Activated CD4-positive, alpha-beta memory T cell treated with anti-CD3 and anti-CD28 coated beads for 36 hours (primary cell): ENCODE results near the gene TXNDC2. TPM values are rescaled to one million over a fixed set of nuclear protein-coding genes. Genes with fewer than 3 reads are reported as not detected.
"Not testable (repeated sequence)": the region's sequence is repeated elsewhere in the genome, so short reads cannot be mapped to it uniquely, and the experiment has no call there.

Experiments
- CTCF ChIA-PET: fragments of 350-600 bp; sonication (Branson Sonifier 250); formaldehyde crosslinking; loops from one replicate; lab custom pipeline; 2021; ENCODE audit warnings: antibody characterized with exemption, inconsistent platforms; lab: Charles Lee
- POLR2A ChIA-PET: fragments of 350-600 bp; sonication (Branson Sonifier 250); formaldehyde crosslinking; loops from one replicate; lab custom pipeline; 2021; ENCODE audit warnings: antibody characterized with exemption; lab: Charles Lee
- DNase-seq: peaks from one replicate; pipeline ENCODE4 v3.0.0-alpha.2; 2020
- H3K27ac Mint-ChIP-seq: one replicate; pipeline ENCODE4 v1.8.0; 2021; ENCODE audit warnings: mixed read lengths
- H3K27me3 Mint-ChIP-seq: one replicate; pipeline ENCODE4 v1.8.0; 2021; ENCODE audit warnings: mixed read lengths
- H3K36me3 Mint-ChIP-seq: one replicate; pipeline ENCODE4 v1.8.0; 2021; ENCODE audit warnings: mixed read lengths
- H3K4me1 Mint-ChIP-seq: one replicate; pipeline ENCODE4 v1.8.0; 2021; ENCODE audit warnings: low read depth, mixed read lengths
- H3K4me3 Mint-ChIP-seq: one replicate; pipeline ENCODE4 v1.8.0; 2021; ENCODE audit warnings: mild to moderate bottlenecking, mixed read lengths
- H3K9me3 Mint-ChIP-seq: one replicate; pipeline ENCODE4 v1.8.0; 2021; ENCODE audit warnings: mixed read lengths
- intact Hi-C: fragments of 100-400 bp; cut with micrococcal nuclease; formaldehyde crosslinking; loops from one replicate; pipeline ENCODE4 v1.15.1; 2023
- total RNA-seq, 2 experiments: library from RNA; stranded (reverse); gene quantifications; one replicate each; pipeline ENCODE4 v1.2.3, GENCODE V29; 2021

The TXNDC2 gene
- total RNA-seq, 2 experiments from 2014 or later: not detected

- intact Hi-C loops: loop anchor here (2.0 to 5.0 kb wide), 2 partner anchors 36 to 174 kb away; no protein-coding TSS in a partner anchor
- peaks cover 19% of the 10 kb centered on the region for H3K27me3 Mint-ChIP-seq
- CTCF ChIA-PET: no interaction called here
- H3K27ac Mint-ChIP-seq: no peak overlapping the region
- H3K4me3 Mint-ChIP-seq: no peak overlapping the region
- POLR2A ChIA-PET: interaction anchor here (0.8 to 1.2 kb wide), 4 partner anchors 14 to 39 kb away, joined by 3 to 6 read pairs (median 5); partner anchors contain the start of gene VAPA
- H3K36me3 Mint-ChIP-seq: no peaks in the 10 kb centered on the region
- H3K4me1 Mint-ChIP-seq: peaks cover 14% of the 10 kb centered on the region
- H3K9me3 Mint-ChIP-seq: no peaks in the 10 kb centered on the region
- no peak for DNase-seq
These were observed 9.4 kb upstream of the TXNDC2 start for GRCh38 chr18:9876212-9876866.

- Mint-ChIP-seq H3K36me3 (no peaks in the 10 kb centered on the region), H3K27ac (peak overlapping the region; percentile 20), H3K9me3 (no peaks in the 10 kb centered on the region), H3K27me3 (peaks cover 16% of the 10 kb centered on the region), H3K4me1 (peaks cover 14% of the 10 kb centered on the region), H3K4me3 (no peak overlapping the region)
- intact Hi-C loops: loop anchor here (1.0 to 5.0 kb wide), 4 partner anchors 15 to 175 kb away; no protein-coding TSS in a partner anchor
- DNase-seq: peak; percentile 52
- POLR2A ChIA-PET: interaction anchor here (0.8 to 1.2 kb wide), 4 partner anchors 15 to 38 kb away, joined by 3 to 6 read pairs (median 5); partner anchors contain the start of gene VAPA
- CTCF ChIA-PET: no interaction called here
These were observed 8.7 kb upstream of the TXNDC2 start for GRCh38 chr18:9876867-9877654.

- Mint-ChIP-seq H3K9me3 (no peaks in the 10 kb centered on the region), H3K4me1 (peaks cover 14% of the 10 kb centered on the region), H3K4me3 (no peak overlapping the region), H3K36me3 (no peaks in the 10 kb centered on the region), H3K27ac (no peak overlapping the region), H3K27me3 (peaks cover 16% of the 10 kb centered on the region)
- DNase-seq: no peak
- ChIA-PET POLR2A (interaction anchor here (1.2 kb wide), 2 partner anchors 16 to 36 kb away, joined by 4 to 6 read pairs; partner anchors contain the start of gene VAPA), CTCF (no interaction called here)
- intact Hi-C loops: loop anchor here (1.0 to 5.0 kb wide), 4 partner anchors 15 to 175 kb away; no protein-coding TSS in a partner anchor
These were observed 8.1 kb upstream of the TXNDC2 start for GRCh38 chr18:9877655-9878014.

- peaks cover 14% of the 10 kb centered on the region for H3K4me1 Mint-ChIP-seq
- H3K4me3 Mint-ChIP-seq: no peak overlapping the region
- H3K27ac Mint-ChIP-seq: no peak overlapping the region
- H3K27me3 Mint-ChIP-seq: peaks cover 16% of the 10 kb centered on the region
- no peak for DNase-seq
- intact Hi-C loops: loop anchor here (5.0 kb wide), 1 partner anchor 176 kb away; no protein-coding TSS in a partner anchor
- no peaks in the 10 kb centered on the region for H3K36me3 Mint-ChIP-seq
- POLR2A ChIA-PET: no interaction called here
- CTCF ChIA-PET: no interaction called here
- no peaks in the 10 kb centered on the region for H3K9me3 Mint-ChIP-seq
These were observed 7.7 kb upstream of the TXNDC2 start for GRCh38 chr18:9878095-9878494.

- Mint-ChIP-seq H3K9me3 (no peaks in the 10 kb centered on the region), H3K27me3 (peaks cover 13% of the 10 kb centered on the region), H3K4me3 (no peak overlapping the region), H3K4me1 (peaks cover 14% of the 10 kb centered on the region), H3K27ac (no peak overlapping the region), H3K36me3 (no peaks in the 10 kb centered on the region)
- intact Hi-C loops: loop anchor here (5.0 kb wide), 1 partner anchor 177 kb away; no protein-coding TSS in a partner anchor
- no peak for DNase-seq
- POLR2A ChIA-PET: no interaction called here
- CTCF ChIA-PET: no interaction called here
These were observed 7.0 kb upstream of the TXNDC2 start for GRCh38 chr18:9878783-9879242.

GRCh38 chr18:9884090-9884489 lies 1.7 kb upstream of the TXNDC2 start:
- Mint-ChIP-seq H3K4me3 (no peak overlapping the region), H3K9me3 (no peaks in the 10 kb centered on the region), H3K27ac (no peak overlapping the region), H3K27me3 (no peaks in the 10 kb centered on the region), H3K4me1 (no peaks in the 10 kb centered on the region), H3K36me3 (no peaks in the 10 kb centered on the region)
- CTCF ChIA-PET: no interaction called here
- no peak for DNase-seq
- POLR2A ChIA-PET: no interaction called here
- intact Hi-C loops: no loop called here

GRCh38 chr18:9884532-9885140 lies 1.1 kb upstream of the TXNDC2 start:
- no peaks in the 10 kb centered on the region for H3K27me3 Mint-ChIP-seq
- H3K4me1 Mint-ChIP-seq: no peaks in the 10 kb centered on the region
- intact Hi-C loops: no loop called here
- H3K4me3 Mint-ChIP-seq: no peak overlapping the region
- ChIA-PET POLR2A (no interaction called here), CTCF (no interaction called here)
- H3K27ac Mint-ChIP-seq: no peak overlapping the region
- DNase-seq: no peak
- no peaks in the 10 kb centered on the region for H3K36me3 Mint-ChIP-seq
- H3K9me3 Mint-ChIP-seq: no peaks in the 10 kb centered on the region

GRCh38 chr18:9886005-9886348 lies 204 bp downstream of the TXNDC2 start:
- POLR2A ChIA-PET: interaction anchor here (0.7 kb wide), 1 partner anchor 29 kb away, joined by 3 read pairs; no protein-coding TSS in a partner anchor
- CTCF ChIA-PET: no interaction called here

GRCh38 chr18:9887992-9888391 lies 2.2 kb downstream of the TXNDC2 start:
- Mint-ChIP-seq H3K4me1 (no peaks in the 10 kb centered on the region), H3K9me3 (no peaks in the 10 kb centered on the region), H3K27ac (no peak overlapping the region), H3K36me3 (no peaks in the 10 kb centered on the region), H3K4me3 (no peak overlapping the region), H3K27me3 (no peaks in the 10 kb centered on the region)
- intact Hi-C loops: no loop called here
- ChIA-PET POLR2A (no interaction called here), CTCF (no interaction called here)
- no peak for DNase-seq

More at GRCh38 chr18:9886005-9886348, 204 bp downstream of the TXNDC2 start:
- Mint-ChIP-seq H3K4me1 (no peaks in the 10 kb centered on the region), H3K27ac (no peak overlapping the region), H3K27me3 (no peaks in the 10 kb centered on the region), H3K36me3 (no peaks in the 10 kb centered on the region), H3K4me3 (no peak overlapping the region), H3K9me3 (no peaks in the 10 kb centered on the region)
- DNase-seq: no peak
- intact Hi-C loops: no loop called here

GRCh38 chr18:9890196-9890595 lies 4.4 kb downstream of the TXNDC2 start:
- no peaks in the 10 kb centered on the region for H3K9me3 Mint-ChIP-seq
- intact Hi-C loops: no loop called here
- H3K4me3 Mint-ChIP-seq: no peak overlapping the region
- DNase-seq: no peak
- no peaks in the 10 kb centered on the region for H3K27me3 Mint-ChIP-seq
- no peaks in the 10 kb centered on the region for H3K4me1 Mint-ChIP-seq
- CTCF ChIA-PET: no interaction called here
- no peak overlapping the region for H3K27ac Mint-ChIP-seq
- H3K36me3 Mint-ChIP-seq: no peaks in the 10 kb centered on the region
- POLR2A ChIA-PET: no interaction called here

- POLR2A ChIA-PET: no interaction called here
- Mint-ChIP-seq H3K27me3 (no peaks in the 10 kb centered on the region), H3K9me3 (no peaks in the 10 kb centered on the region), H3K4me1 (no peaks in the 10 kb centered on the region), H3K36me3 (no peaks in the 10 kb centered on the region), H3K27ac (no peak overlapping the region), H3K4me3 (no peak overlapping the region)
- DNase-seq: no peak
- CTCF ChIA-PET: no interaction called here
- intact Hi-C loops: no loop called here
These were observed 5.2 kb downstream of the TXNDC2 start for GRCh38 chr18:9890957-9891356.

- H3K9me3 Mint-ChIP-seq, POLR2A ChIA-PET, DNase-seq, H3K27me3 Mint-ChIP-seq, H3K4me1 Mint-ChIP-seq, H3K36me3 Mint-ChIP-seq, intact Hi-C loops, H3K27ac Mint-ChIP-seq, CTCF ChIA-PET, H3K4me3 Mint-ChIP-seq: not testable (repeated sequence)
These were observed 5.7 kb downstream of the TXNDC2 start for GRCh38 chr18:9891515-9891914.
